CD4-positive, alpha-beta T cell treated with Interferon gamma for 1 hour (primary cell): ENCODE measurements around the gene ASXL1.

Experiments used
- DNase-seq: peaks from one replicate; pipeline ENCODE4 v3.0.0-alpha.2; 2020

ASXL1 gene

GRCh38 chr20:32411955-32412706, 54.0 kb downstream of the ASXL1 start:
- DNase-seq = no peak

DNA sequence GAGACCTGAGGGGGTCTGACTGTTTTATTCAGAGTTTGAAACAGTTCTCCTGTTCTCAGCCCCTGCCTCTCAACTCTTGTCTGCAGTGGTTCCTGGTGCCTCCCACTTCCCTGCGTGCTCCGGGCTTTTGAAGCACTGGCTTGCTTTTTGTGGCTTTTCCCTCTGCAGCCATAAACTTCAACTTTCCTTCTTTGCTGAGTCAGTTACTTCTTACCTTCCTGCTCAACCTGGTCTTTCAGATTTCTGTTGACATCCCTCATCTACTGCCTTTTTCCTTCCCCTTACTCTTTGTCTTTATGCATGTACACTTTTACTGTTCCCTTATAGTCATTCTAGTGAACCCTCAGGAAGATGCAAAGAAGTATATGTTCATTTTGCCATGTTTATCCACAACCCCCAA, 57.4 kb downstream of the ASXL1 start:
- DNase-seq = no peak

DNA sequence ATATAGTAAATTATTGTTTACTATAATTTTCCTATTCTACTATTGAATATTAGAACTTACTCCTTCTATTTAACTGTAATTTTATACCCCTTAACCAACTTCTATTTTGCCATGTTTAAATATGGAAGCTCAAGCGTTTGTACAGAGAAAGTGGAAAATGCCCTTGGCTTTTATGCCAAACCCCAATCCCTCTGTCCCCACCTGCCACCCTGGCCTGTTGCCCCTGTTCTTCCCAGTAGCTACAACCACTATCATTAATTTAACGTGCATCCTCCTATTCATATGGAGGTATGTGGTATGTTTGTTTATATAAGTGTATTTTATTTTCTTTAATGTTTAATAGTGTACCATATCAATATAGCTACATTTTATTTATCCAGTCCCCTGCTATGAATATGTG, 58.1 kb downstream of the ASXL1 start:
- no peak for DNase-seq

DNA sequence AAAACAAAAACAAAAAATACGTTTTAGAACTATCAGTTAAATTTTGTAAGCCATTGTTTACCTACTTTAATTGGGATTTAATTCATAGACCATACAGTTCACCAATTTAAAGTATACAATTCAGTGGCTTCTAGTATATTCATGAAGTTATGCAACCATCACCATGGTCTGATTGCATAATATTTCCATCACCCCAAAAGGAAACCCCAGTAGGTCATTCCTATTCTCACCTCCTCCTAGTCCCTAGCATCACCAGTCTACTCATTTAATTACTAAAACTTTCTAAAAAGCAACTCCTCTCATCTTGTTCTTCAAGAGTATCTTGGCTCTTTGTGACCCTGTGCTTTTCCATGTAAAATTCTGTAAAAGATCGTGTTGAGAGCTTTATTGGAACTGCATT, 60.2 kb downstream of the ASXL1 start:
- no peak for DNase-seq

DNA sequence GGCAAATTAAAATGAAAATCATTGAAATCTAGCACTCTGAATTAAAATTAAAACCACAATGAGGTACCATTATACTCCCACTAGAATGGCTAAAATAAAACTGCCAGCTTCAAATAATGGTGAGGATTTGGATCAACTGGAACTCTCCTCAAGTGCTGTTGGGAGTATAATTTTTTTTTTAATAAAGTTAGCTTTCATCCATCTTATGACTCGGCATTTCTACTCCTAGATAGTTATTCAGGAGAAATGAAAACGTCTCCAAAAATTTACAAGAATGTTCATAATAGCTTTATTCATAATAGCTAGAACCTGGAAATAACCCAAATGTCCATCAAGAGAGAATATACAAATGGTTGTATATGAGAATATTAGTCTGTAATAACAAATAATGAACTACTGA, 63.2 kb downstream of the ASXL1 start:
- DNase-seq = no peak

DNA sequence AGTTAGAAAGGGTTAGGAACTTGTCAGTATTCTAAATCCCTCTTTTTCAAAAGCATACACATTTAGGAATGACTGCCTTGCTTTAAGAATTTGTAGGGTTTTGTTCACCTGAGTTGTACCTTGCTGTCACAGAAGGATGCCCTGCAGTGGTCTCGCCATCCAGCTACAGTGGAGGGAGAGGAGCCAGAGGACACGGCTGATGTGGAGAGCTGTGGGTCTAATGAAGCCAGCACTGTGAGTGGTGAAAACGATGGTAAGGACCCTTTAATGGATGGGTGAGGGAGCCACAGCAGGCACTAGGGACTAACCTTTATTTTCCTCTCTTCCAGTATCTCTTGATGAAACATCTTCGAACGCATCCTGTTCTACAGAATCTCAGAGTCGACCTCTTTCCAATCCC, 69.9 kb downstream of the ASXL1 start:
- DNase-seq = no peak

- DNase-seq = no peak
These were observed 71.2 kb downstream of the ASXL1 start for GRCh38 chr20:32429343-32429742.

GRCh38 chr20:32429745-32430360, 71.7 kb downstream of the ASXL1 start:
- DNase-seq = no peak

GRCh38 chr20:32431457-32431856, 73.3 kb downstream of the ASXL1 start:
- no peak for DNase-seq

- no peak for DNase-seq
These were observed 74.1 kb downstream of the ASXL1 start for GRCh38 chr20:32432277-32432676.

- DNase-seq = no peak
These were observed 75.3 kb downstream of the ASXL1 start for GRCh38 chr20:32433311-32434021.

DNA sequence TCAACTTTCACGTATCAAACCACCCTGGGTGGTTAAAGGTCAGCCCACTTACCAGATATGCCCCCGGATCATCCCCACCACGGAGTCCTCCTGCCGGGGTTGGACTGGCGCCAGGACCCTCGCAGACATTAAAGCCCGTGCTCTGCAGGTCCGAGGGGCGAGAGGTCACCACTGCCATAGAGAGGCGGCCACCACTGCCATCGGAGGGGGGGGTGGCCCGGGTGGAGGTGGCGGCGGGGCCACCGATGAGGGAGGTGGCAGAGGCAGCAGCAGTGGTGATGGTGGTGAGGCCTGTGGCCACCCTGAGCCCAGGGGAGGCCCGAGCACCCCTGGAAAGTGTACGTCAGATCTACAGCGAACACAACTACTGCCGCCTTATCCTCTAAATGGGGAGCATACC, 76.3 kb downstream of the ASXL1 start:
- DNase-seq = no peak

DNA sequence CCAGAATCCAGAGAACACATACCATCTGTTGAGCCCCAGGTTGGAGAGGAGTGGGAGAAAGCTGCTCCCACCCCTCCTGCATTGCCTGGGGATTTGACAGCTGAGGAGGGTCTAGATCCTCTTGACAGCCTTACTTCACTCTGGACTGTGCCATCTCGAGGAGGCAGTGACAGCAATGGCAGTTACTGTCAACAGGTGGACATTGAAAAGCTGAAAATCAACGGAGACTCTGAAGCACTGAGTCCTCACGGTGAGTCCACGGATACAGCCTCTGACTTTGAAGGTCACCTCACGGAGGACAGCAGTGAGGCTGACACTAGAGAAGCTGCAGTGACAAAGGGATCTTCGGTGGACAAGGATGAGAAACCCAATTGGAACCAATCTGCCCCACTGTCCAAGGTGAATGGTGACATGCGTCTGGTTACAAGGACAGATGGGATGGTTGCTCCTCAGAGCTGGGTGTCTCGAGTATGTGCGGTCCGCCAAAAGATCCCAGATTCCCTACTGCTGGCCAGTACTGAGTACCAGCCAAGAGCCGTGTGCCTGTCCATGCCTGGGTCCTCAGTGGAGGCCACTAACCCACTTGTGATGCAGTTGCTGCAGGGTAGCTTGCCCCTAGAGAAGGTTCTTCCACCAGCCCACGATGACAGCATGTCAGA, 77.4 kb downstream of the ASXL1 start:
- no peak for DNase-seq

GRCh38 chr20:32436142-32436861, 78.2 kb downstream of the ASXL1 start:
- no peak for DNase-seq

DNA sequence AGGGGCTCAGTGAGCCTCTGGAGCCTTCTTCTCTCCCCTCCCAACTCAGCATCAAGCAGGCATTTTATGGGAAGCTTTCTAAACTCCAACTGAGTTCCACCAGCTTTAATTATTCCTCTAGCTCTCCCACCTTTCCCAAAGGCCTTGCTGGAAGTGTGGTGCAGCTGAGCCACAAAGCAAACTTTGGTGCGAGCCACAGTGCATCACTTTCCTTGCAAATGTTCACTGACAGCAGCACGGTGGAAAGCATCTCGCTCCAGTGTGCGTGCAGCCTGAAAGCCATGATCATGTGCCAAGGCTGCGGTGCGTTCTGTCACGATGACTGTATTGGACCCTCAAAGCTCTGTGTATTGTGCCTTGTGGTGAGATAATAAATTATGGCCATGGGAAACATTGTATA, 78.8 kb downstream of the ASXL1 start:
- no peak for DNase-seq

DNA sequence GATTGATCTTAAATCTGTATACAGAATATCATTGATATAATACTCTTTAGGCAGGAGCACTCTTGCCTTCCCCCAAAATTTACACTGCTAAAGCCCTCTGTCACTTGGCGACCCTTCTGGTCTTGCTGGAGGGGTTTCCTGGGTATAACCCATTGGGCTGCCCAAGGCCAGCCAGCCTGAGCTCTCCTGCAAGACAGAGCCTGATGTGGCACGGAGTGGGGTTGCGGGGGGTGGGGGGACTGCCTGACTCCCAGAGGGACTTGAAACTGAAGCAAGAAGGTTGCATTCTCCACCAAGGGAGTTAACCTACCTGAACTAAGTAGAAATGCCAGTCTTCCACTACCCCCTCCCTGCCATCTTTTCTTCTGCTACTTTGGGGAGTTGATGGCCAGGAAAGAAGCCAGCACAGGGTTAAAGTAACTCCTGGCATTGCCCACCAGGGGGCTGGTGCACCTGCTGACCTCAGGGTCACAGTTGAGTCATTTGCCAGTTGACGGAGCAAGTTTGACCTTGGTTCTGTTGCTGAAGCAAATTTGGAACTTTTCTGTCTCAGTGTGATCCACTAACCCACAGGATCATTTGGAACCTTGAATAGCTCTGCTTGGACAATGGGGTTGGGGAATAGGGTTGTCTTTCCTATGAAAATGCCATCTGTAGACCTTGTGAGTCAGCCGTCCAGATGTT, 79.4 kb downstream of the ASXL1 start:
- DNase-seq = no peak

GRCh38 chr20:32438331-32438858, 80.3 kb downstream of the ASXL1 start:
- DNase-seq = no peak

DNA sequence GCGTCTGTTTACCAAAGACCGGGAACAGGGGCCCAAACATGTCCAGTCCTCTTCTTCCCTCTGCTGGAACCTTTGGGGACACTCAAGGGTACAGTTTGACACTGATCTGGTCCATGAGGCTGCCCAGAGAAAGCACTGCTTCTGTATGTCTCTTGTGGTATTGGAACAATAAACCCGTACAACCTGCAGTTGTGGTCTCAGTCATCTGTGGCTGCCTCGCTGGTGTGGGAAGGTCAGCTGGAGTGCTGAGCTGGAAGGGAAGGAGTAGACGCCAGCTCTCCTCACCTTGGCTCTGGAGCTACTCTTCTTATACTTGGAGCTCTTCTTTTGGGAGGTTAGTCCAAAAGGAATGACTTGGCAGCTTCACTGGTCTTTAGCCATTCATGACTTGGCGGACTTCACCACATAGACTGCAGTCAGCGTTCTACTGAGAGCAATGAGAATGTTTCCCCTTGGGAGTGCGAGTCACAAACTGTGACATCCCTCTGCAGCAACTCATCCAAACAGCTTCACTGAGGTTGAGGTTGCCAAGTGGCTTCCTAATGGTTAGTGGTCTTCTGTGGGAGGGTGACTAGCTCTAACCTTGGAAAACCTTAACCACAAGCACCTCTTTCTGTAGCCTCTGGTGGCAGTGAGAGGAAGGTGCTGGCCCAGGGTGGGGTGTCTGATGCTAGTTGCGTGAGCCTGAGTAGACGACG, 81.2 kb downstream of the ASXL1 start:
- DNase-seq = no peak

DNA sequence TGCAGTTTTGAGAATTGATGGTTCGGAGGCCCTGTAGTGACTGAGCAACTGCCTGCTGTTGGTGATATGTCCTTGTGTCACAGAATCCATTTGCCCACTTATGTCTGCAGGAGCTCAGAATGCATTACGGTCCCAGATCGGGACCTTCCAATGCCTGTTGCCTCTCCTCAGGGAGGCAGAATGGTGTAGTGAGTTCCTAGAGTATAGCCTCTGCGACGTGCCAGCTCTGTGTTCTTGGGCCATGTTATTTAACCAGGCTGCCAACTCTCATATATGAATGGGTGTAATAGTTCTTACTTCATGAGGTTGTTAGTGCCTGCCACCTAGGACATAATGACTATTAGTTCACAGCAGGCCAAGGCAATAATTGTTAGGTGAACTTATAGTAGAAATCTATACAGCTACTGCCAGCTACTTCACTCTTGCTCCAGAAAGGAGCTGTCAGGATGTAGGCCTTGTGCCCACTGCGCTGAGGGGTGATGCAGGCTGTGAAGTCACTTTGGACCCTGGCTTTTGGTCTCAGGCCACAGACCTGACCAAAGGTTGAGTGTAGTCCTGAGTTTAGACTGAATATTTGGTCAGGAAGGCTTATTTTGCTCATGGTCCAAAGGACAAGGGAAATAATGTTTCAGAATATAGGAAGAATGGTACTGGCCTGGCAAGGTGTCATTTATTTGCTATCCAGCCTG, 82.1 kb downstream of the ASXL1 start:
- DNase-seq = no peak

DNA sequence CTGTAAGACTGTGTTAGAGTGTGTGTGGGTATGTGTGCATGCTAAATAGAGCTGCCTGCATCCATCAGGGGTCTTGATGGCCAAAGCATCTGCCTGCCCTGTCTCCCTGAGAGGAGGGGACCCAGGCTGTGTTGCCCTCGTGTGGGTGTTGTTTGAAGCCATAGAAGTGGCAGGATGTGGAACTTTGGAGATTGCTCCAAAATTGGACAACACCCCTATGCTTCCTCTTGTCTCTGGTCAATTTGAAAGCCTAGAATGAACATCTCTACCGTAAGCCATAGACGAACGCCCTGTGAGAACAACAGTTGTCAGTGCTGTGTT, 82.6 kb downstream of the ASXL1 start:
- DNase-seq = no peak

GRCh38 chr20:32441638-32442037, 83.5 kb downstream of the ASXL1 start:
- no peak for DNase-seq
